ENCODE measurements around the gene SMOC2.
"Not testable (repeated sequence)": the region's sequence is repeated elsewhere in the genome, so short reads cannot be mapped to it uniquely, and the experiment has no call there.

The SMOC2 gene

DNA sequence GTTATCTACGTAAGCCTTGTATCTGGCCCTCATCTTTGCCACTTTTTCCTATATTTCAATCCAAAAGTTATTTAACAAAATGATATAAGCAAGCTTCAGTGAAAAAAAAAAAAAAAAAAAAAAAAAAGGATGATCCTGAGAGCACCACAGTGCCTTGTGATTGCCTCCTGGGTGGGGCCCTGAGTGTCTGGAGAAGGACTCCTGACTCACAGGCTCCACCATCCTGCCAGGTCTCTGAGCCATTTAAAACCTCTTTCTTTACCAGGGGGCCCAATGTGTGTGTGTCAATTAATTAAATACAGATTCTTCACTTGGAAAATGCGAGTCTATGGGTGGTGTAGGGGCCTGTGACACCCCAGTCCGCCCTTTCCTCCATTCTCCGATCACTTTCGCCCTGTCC, 105.2 kb downstream of the SMOC2 start:
- peak; percentile 16 for DNase-seq

DNA sequence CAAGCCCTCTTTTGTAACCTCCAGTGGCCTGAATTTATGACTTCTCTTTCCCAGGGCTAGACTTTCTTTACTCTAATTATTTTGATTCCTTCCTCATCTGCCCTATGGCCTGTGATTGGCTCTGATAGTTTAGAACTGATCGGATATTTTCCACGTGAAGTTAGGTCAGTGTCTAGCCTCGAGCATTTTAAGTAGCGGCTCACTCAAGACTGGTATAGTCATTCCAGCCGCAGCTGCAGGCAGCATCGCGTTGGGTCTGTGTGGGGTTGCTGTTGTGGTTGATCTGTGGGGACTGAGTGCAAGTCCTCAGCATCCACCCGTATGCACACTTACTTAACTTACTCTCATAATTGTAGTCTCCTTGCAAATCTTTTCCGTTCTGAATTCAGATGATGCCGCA, 105.7 kb downstream of the SMOC2 start:
- no peak for DNase-seq

DNA sequence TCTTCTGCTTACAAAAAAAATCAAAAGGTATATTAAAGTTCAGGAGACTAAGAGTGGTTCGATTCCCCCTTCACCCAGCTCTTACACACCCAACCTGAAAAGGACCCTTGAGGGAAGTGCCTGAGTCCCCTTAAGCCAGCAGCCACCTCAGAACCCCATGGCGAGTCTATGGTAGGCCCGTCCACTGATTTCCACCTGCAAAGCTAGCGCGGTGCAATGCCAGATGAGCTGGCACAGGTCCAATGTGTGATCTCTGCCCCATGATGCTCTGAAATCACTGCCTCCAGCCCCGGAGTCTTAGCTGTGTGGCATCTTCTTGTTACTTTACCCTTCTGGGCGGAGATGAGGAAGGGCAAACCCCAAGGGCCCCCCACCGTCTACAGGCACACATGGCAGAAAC, 109.3 kb downstream of the SMOC2 start:
- DNase-seq: no peak

DNA sequence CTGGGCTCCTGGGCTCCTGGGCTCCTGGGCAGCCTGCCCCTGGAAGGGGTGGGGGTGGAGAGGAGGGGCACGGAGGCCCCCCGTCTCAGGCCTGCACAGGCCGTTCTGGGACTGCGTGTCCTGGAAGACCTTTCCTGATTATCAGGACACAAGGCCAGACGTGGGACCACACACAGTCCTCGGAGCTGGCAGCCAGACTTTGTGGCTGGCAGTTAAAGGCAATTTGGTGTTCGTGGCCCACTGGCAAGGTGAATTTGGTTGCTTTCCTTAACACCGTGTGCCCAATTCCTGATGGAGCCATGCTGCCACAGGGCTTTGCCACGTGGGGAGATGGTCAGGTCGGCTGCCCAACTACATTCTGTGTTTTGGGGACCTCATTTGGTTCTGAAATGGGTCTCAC, 113.5 kb downstream of the SMOC2 start:
- DNase-seq: no peak

DNA sequence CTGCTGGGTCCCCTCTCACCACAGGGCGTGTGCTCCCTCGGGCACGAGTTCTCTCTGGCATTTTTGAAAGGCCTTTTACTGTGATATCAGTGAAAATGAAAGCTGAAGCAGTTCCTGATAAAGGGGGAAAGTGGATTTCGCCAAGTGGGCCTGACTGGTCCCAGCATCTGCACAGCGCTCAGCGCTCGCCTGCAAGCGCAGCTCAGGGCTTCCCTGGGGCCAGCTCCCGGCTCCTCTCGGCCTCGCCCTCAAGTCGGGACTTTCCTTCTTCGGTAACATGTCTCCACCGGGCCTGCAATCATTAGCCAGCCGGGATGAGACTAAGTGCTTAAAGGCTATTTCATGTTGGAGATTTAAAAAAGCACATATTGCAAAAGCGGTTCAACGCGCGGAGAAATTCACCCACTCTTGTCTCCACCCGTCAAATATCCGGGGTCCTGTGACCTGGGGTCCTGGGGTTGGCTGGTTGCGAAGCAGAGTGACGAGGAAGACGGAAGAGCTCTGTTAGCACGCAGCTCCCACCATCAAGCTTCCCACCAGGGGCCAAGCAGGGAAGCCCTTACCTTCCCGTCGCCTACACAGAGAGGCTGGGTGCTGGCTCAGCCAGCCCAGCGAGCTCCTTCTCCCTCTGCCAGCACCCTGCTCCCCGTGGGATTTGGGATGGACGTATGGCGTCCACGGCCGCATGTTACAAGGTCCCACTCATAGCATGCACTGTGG, 114.1 kb downstream of the SMOC2 start:
- no peak for DNase-seq

DNA sequence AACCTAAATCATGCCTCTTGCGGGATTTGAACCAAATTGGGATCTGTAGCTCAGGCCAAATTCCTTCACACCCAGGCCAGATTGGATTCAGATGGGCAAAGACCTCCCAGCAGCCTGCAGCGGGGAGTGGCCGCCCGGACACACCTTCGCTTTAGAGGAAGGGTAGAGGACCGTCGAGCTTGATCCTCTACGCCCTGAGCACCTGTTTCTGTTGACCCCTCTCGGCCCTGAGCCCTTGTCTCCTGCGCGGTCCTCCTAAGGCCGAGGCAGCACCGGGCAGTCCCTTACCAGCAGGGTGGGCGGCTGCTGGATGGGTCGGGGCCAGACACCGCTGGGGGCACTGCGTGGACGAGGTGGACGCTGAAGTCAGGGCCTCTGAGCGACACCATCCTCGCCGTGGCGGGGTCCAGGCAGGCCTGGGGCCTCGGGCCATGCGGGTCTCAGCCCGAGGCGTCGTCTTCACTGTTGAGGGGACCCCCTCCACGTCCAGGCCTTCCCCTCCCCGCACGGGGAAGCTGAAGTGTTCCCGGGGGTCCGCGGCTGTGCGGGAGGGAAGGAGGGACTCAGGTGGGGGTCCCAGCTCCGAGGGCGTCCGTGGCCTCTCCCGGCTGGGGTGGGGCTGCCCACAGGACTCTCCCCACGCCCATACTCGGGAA, 114.8 kb downstream of the SMOC2 start:
- DNase-seq: no peak

DNA sequence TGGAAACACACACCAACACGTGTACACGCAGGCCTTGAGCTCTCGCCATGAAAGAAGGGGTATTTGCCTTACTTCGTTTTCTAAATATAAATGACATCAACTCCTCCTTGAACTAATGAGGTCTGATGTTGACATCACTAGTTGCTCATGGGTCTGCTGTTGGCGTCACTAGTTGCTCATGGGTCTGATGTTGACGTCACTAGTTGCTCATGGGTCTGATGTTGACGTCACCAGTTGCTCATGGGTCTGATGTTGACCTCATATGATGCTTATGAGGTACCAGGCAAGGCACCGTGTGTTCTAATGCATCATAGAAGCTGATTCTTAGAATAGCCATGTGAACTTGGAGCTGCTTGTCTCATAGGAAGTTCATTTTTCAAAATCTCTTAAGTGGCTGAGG, 116.5 kb downstream of the SMOC2 start:
- DNase-seq: no peak

DNA sequence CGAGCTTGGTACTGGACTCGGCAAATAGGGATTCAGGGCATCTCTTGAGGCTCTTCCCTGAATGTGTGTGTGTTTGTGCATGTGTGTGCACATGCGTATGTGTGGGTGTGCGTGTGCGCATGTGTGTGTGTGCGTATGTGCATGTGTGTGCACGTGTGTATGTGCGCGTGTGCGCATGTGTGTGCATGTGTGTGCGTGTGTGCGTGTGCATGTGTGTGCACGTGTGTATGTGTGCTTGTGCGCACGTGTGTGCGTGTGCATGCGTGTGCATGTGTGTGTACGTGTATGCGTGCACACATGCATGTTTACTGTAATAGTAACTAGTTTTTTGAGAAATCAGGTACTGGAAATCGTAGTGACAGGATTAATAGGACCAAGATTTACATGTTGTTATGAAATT, 117.7 kb downstream of the SMOC2 start:
- no peak for DNase-seq

DNA sequence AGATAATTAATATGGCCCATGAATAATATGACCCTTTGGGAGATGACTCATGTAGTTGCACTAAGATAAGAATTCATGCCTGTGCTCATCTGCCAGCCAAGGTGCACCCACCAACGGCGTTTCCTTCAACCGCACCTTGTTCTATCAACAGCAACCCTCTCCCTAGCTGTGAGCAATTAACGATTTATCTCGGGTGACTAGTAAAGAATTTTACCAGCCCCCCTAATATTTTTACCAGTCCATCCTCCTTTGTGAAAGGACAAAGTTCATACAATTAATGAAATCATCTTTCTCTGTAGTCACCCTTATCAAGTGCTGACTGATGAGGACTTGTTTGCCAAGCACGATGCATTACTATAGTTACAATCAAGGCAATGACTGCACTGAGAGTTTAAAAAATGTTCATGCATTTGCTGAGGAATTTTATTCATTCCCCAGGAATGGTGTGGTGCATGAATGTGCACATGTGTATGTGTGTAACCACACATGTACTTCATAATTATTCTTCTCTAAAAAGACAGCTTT, 118.7 kb downstream of the SMOC2 start:
- peak; percentile 91 for DNase-seq

DNA sequence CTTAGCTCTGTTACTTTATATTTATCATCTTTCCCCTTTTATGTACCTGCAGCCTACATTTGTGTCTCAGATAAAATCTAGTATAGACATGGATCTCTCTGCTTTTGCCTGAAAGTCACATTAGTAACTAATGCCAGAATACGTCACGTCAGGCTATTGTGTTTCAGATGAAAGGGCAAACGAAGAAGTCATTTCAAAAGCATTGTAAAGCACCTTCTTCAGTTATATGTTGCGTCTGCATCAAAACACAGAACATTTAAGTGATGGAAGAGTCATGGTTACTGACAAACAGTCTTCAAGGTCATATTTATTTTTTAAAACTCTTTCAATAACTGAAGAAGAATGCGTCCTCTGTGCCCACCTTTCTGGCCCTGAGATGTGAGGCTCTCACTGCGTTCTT, 119.1 kb downstream of the SMOC2 start:
- no peak for DNase-seq

DNA sequence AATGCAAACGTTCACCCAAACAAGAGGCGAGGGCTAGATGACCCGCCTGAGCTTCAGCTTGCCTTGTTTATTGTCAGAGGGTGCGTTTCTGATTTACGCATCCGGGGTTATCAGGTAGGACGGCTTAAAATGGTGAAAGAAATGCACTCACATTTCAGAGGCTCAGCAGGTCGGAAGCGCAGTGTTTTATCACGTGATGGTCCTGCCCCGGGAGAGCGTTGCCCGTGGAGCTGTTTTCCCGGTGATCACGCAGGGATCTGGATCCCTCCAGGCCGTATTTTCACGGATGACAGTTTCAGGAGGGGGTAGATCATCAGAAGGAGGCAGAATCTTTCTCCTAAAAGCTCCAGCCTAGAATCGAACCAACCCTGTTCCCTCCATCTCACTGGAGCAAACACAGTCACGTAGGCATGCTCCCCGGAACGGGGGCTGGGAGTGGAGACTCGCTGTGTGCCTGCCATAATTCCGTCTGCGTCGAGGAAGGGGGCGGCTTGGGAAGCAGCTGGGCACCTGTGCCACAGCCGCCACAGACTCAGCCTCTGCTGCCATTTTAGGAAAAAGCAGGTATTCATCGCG, 121.7 kb downstream of the SMOC2 start:
- no peak for DNase-seq

DNA sequence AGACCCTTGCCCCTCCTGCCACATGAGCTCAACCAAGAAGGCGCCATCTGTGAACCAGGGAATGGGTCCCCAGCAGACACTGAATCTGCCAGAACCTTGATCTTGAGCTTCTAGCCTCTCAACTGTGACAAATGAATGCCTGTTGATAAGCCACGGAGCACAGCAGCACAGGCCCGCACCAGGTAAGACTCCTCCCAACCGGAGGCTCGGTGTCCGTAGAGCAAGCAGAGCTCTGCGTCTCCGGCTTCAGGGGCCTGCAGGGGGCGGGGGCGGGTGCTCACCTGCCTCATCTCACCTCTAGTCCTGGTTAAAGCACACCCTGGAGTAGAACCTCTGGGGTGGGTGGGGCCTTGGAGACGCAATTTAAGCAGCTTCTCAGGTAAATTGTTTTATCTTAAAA, 122.7 kb downstream of the SMOC2 start:
- DNase-seq: no peak

DNA sequence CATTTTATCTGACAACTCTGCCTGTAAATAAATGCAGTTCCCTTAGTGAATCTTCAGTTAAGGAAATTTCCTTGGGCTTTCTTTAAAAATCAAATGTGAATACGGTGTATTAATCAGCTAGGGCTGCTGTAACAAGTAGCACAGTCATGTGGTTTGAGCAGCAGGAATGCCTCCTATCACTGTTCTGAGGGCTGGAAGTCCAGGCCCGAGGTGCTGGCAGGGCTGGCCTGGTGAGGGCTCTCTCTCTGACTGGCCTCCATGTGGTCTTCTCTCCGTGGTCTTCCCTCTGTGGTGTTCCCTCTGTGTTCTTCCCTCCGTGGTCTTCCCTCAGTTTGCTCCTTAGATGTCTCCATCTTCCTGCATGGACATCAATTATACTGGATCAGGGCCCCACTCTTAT, 124.1 kb downstream of the SMOC2 start:
- no peak for DNase-seq

DNA sequence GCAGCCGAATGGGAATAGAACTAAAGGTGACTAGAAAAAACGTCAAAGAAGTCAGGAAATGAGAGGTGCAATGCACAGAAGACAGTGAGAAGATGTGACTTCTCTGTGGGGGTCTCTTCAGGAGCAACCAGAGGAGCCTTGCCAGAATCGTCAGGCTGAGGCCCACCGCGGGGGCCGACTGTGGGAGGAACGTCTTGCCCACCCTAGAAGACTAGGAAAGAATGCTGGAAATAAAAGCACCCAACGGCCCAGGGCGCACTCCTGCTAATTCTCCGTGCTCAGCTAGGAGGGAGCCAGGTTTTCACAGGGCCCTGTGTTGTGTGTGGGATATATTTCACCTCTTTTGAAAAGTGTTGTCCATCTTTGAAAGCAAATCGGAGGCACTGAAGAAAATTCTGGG, 129.2 kb downstream of the SMOC2 start:
- DNase-seq: no peak

DNA sequence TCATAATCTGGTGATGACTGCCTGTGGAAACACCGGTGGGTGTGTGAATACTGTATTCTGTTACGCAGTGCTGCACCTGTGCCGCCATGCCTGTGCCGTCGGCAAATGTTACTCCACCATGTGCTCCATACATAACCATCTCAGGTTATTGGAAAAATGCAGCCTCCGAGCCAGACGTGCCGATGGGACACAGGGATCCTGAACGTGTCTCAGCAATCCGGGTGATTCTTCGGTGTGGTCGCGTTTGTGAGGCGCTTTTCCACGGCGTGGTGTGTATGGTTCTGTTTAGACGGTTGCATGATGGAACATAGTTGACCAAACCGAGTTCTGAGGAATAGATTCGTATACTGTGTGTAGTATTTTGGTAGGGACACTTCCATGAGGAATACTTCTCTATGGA, 130.3 kb downstream of the SMOC2 start:
- no peak for DNase-seq

DNA sequence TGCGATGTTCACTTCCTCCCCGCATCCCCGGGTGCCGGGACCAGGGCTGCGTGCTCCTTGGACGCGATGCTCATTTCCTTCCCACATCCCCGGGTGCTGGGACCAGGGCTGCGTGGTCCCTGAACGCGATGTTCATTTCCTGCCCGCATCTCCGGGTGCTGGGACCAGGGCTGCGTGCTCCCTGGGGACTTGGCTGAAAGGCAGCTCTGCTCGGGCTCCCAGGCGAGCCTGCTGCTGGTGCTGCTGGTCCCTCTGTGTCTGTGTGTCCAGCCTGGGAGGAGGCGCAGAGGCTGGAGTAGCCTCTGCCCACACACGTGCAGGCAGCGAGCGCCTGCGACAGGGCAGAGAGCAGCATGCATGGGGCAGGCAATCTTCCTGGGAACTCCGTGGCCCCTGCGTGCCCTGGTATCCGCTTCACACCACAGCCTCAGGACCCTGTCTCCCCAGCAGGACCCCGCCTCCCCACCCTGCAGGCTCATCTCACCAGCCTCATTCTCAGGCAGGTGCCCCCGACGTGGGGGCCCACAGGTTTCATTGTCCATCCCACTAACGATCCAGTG, 132.4 kb downstream of the SMOC2 start:
- DNase-seq: not testable (repeated sequence)

DNA sequence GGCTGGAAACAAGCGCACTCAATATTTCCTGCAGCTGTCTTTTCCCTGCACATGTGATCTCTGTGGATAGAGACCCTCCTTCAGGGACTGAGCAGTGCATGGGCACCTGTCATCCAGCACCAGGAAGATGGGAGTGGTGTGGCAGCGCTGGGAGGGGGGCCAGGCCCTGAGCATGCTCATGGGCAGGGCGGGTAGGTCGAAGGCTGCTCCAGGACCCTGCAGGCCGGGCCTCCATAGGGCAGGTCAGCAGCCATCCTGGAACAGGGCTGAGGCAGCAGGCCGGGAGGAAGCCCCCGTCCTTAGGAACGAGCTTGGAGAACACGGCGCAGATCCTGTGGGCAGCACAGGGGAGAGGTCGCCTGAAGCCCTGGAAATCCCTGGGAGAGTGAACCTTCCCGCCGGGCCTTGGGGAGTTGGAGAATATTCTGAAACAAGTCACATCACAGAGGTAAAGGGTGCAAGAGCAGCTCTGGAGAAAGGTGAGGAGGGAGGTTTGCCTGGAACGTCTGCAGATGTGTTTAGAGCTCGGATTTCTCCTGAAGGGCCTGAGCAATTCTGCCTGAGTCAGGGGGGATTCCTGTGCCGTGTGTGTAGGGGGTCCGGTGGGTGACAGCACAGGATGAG, 133.2 kb downstream of the SMOC2 start:
- DNase-seq: no peak

DNA sequence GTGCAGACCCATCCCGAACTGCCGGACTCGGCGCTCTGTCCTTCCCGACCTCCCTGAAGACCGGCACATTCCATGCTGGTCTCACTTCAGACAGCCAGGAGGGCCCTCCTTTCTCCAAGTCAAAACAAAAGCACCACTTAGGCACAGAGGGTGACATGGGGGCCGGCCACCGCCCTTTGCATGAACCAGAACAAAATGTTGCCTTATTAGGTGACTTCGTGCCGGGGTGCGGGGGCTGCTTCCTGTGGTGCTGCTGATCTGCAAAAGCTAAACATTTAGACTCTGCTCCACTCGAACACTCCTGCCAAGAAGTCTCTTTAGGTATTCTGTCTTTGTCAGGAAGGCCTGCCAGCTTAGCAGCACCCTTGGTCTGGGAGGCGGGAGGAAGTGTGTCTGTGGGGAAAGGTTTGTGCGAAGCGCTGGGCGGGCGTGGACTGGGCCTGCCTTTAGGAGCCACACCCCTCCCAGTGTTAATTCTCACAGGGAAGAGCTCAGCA, 133.8 kb downstream of the SMOC2 start:
- peak; percentile 31 for DNase-seq

DNA sequence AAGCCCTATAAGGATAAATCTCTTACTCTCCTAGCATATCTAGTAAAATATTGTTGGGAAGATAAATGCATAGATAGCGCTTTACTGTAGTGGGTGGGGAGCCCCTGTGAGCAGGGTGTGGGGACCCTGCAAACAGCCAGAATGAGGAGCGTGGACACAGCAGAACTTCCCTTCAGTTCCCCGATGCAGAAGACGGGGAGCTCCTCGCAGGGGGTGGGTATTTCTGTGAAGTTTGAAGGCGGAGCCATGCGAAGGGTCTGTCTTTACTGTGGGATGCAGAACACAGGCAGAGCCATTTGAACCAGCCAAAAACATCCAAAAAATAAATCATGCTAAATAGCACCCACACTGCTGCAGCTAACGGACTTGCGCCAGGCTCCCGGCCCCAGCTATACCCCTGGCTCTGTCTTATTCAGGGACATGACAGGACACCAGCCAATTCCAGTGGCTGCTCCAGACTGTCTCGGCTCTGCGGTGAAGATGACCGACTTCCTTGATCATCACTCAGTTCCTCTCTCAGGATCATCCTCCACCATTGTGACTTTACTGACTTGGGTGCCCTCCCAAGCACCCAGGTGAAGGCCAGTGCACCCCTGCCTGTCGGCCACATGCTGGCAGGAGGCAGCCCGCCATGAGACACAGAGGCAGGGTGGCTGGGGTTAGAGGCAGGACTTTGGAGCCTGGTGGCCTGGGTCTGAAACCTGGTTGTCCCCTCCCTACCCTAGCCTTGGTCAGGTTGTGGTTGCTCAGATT, 134.5 kb downstream of the SMOC2 start:
- no peak for DNase-seq

DNA sequence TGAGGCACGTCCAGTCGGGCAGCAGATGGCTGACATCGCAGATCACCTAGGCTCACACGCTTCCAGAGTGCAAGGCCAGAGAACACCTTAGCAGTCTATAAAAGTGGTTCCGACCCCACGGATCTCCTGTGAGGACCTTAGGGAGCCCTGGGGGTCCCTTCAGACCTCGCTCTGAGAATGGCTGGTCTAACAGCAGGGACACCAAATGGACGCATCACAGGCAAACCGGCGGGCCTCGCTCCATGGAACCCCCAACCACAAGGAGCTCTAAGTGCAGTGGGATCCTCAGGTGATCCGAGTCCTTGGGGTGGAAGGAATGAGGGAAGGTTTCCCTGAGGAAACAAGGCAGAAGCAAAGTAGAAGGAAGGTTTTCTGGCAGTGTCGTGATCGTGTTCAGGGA, 135.4 kb downstream of the SMOC2 start:
- no peak for DNase-seq

DNA sequence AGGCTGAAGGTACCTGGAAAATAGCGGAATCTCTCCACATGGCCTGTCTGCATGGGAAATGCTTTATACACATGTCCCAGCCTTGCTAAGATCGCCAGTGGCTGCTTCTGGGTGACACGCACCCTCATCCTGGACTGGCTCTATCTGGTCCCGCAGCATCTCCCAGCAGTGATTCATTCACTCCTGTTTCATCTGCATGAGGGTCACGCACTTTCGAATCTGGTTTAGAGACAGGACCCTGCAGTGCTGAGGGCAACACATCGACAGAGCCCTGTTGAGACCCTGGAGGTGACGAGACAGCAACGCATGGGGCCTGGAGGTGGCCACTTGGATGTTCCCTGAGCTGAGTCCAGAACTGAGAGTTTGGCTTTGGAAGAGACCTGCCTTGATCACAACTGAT, 136.5 kb downstream of the SMOC2 start:
- no peak for DNase-seq

DNA sequence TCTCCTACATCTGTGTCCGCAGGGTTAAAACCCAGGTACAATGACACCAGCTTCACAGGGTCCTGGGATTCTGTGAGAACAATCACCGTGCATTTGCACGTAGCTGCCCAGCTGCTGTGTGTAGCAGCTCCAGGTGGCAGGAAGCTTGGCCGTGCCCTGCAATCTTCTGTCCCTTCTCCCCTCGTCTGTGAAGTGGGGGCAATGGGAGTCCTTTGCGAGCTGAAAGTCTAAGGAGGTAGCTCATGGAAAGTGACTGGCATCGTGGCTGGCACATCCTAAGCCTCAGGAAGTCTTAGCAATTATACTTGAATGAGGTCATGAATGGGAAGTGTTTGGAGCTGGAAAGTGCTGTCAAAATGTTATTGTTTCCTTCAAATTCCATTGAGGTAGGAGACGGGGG, 137.1 kb downstream of the SMOC2 start:
- no peak for DNase-seq

DNA sequence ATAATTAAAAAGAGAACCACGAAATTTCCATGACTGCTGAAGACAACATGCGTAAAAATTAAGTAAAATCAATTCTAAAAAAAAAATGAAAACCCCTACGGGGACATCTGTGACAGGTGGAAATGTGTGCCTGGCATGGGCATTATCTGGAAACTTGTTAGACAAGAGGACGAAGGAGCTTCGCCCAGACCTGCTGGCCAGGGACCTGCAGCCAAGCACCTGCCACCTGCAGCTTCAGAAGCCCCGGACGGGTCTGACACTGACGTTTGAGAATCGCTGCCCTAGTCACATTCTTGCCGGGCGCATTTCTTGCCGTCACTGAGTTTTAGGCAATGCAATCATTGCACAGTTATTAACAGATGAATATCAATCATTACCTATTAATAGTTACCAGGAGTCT, 140.3 kb downstream of the SMOC2 start:
- DNase-seq: no peak

All from NCI-H226 (cell line).